ENCODE measurements around the gene ACVR2A. TPM values are rescaled to one million over a fixed set of nuclear protein-coding genes. Genes with fewer than 3 reads are reported as not detected.

Gene ACVR2A
- polyA plus RNA-seq, 3 donors from 2014 or later, result 6.2 to 7.3 (median 6.5) TPM

DNA sequence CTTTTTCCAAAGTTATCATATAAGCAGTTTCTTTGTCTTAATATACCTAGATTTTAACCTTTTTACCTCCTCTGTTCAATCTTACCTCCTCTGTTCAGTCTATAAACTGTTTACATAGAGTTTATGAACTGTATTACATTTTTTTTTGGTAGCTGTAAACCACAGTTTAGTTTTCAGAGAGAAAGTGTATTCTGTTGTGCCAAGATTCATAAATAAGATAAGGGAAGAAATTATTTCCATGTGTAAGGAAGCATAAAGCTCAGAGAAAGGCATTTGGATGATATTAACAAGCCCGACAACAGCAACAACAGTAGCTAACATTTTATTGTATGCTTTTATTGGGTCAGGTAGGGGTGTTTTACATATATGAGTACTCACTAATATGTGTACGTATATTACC lies 71.2 kb downstream of the ACVR2A start:
- DNase-seq, result no peak
- H3K4me1 Mint-ChIP-seq, result peaks cover 0 to 9% of the 10 kb centered on the region in 2 donors
- peaks cover 4 to 26% (median 11%) of the 10 kb centered on the region in 3 donors for H3K36me3 Mint-ChIP-seq
- H3K27ac Mint-ChIP-seq, result no peak overlapping the region
- no peak overlapping the region for H3K4me3 Mint-ChIP-seq
- H3K9me3 Mint-ChIP-seq, result no peaks in the 10 kb centered on the region
- H3K27me3 Mint-ChIP-seq (ENCODE audit: low read depth in 3 of 3), result no peaks in the 10 kb centered on the region

DNA sequence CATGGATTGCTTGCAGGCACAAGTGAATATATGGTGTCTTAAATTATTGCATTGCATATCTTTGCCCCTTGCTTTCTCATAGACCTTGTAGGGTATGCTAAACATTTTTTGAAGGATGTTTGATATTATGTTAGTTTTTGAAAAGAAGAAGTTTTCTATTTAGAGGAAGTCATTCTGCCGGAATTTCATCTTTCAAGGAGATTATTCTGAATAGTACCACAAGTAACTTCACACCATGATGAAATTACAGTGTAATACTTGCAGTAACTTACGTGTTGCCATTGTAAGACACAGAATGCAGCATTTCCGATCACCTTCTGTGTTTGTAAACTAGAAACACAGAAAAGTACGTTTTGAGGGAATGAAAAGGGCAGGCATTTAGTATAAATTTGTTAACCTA lies 71.9 kb downstream of the ACVR2A start:
- H3K36me3 Mint-ChIP-seq, result peaks cover 7 to 30% (median 15%) of the 10 kb centered on the region in 3 donors
- H3K9me3 Mint-ChIP-seq, result no peaks in the 10 kb centered on the region
- no peak for DNase-seq
- no peak overlapping the region for H3K4me3 Mint-ChIP-seq
- H3K4me1 Mint-ChIP-seq, result peaks cover 0 to 9% of the 10 kb centered on the region in 2 donors
- H3K27me3 Mint-ChIP-seq (ENCODE audit: low read depth in 3 of 3), result peaks cover 0 to 2% (median 0%) of the 10 kb centered on the region in 3 donors
- no peak overlapping the region for H3K27ac Mint-ChIP-seq

GRCh38 chr2:147917161-147917560 lies 72.3 kb downstream of the ACVR2A start:
- Mint-ChIP-seq H3K9me3 (no peaks in the 10 kb centered on the region), H3K4me3 (no peak overlapping the region), H3K4me1 (peaks cover 0 to 9% of the 10 kb centered on the region in 2 donors), H3K36me3 (peaks cover 7 to 30% (median 15%) of the 10 kb centered on the region in 3 donors), H3K27me3 (ENCODE audit: low read depth in 3 of 3) (peaks cover 0 to 2% (median 0%) of the 10 kb centered on the region in 3 donors), H3K27ac (no peak overlapping the region)
- no peak for DNase-seq

DNA sequence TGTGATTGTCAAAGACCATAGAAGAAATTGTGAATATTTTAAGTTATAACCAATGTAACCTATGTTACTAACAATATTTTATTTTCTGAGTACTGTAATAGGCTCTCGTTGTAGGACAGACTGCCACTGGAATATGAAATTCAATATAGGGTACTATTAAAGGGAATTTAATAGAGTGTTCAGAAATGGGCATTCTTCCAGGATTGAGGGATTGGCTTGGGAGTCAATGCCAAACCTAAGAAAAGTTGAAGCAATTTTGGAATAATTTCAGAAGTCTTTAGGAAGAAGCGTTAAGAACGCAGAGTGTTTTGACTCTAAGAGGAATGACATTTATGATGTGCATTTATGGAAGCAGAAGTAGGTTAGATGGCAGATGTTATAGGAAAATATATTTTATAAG lies 79.0 kb downstream of the ACVR2A start:
- Mint-ChIP-seq H3K4me3 (no peak overlapping the region), H3K4me1 (no peaks in the 10 kb centered on the region), H3K36me3 (peaks cover 7 to 28% (median 10%) of the 10 kb centered on the region in 3 donors), H3K27ac (no peak overlapping the region), H3K27me3 (ENCODE audit: low read depth in 3 of 3) (peaks cover 0 to 2% (median 0%) of the 10 kb centered on the region in 3 donors), H3K9me3 (no peaks in the 10 kb centered on the region)
- DNase-seq, result no peak

DNA sequence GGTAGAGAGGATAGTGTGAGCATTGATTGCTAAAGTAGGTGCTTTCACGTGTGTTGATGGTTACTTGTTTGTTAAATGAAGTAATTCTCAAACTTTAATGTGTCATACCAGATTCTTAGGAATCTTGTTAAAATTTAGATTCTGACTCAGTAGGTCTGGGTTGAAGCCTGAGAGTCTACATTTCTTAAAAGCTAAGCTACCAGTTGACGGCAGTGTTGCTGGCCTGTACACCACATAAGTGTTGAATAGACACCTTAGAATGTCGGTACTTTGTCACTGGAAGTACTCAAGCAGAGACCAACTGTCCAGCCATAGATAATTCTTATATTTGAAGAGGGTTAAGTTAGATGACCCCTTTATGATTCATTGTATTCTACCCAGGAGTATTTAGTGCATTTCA lies 79.8 kb downstream of the ACVR2A start:
- peaks cover 4 to 23% (median 6%) of the 10 kb centered on the region in 3 donors for H3K36me3 Mint-ChIP-seq
- H3K27ac Mint-ChIP-seq, result peak overlapping the region in 1 of 6 donors; percentile 25
- DNase-seq, result no peak
- peaks cover 0 to 2% (median 0%) of the 10 kb centered on the region in 3 donors for H3K27me3 Mint-ChIP-seq (ENCODE audit: low read depth in 3 of 3)
- no peaks in the 10 kb centered on the region for H3K4me1 Mint-ChIP-seq
- no peak overlapping the region for H3K4me3 Mint-ChIP-seq
- H3K9me3 Mint-ChIP-seq, result no peaks in the 10 kb centered on the region

- Mint-ChIP-seq H3K27me3 (ENCODE audit: low read depth in 3 of 3) (peaks cover 0 to 2% (median 0%) of the 10 kb centered on the region in 3 donors), H3K36me3 (peaks cover 7 to 20% (median 9%) of the 10 kb centered on the region in 3 donors), H3K4me1 (no peaks in the 10 kb centered on the region), H3K27ac (peak overlapping the region in 4 of 6 donors; percentile 9 to 42 (median 18)), H3K4me3 (no peak overlapping the region), H3K9me3 (no peaks in the 10 kb centered on the region)
- no peak for DNase-seq
Measured at GRCh38 chr2:147925886-147926285, 81.1 kb downstream of the ACVR2A start.

GRCh38 chr2:147927053-147927588 lies 82.3 kb downstream of the ACVR2A start:
- no peak for DNase-seq
- peaks cover 4 to 16% (median 5%) of the 10 kb centered on the region in 3 donors for H3K36me3 Mint-ChIP-seq
- H3K9me3 Mint-ChIP-seq, result no peaks in the 10 kb centered on the region
- peak overlapping the region in 3 of 6 donors; percentile 2 to 51 (median 34) for H3K27ac Mint-ChIP-seq
- H3K4me1 Mint-ChIP-seq, result no peaks in the 10 kb centered on the region
- no peaks in the 10 kb centered on the region for H3K27me3 Mint-ChIP-seq (ENCODE audit: low read depth in 3 of 3)
- no peak overlapping the region for H3K4me3 Mint-ChIP-seq

- H3K36me3 Mint-ChIP-seq, result peaks cover 5 to 36% (median 16%) of the 10 kb centered on the region in 3 donors
- H3K4me1 Mint-ChIP-seq, result no peaks in the 10 kb centered on the region
- DNase-seq, result no peak
- no peak overlapping the region for H3K4me3 Mint-ChIP-seq
- no peaks in the 10 kb centered on the region for H3K27me3 Mint-ChIP-seq (ENCODE audit: low read depth in 3 of 3)
- H3K27ac Mint-ChIP-seq, result no peak overlapping the region
- H3K9me3 Mint-ChIP-seq, result no peaks in the 10 kb centered on the region
Measured at GRCh38 chr2:147933931-147934330, 89.1 kb downstream of the ACVR2A start.

DNA sequence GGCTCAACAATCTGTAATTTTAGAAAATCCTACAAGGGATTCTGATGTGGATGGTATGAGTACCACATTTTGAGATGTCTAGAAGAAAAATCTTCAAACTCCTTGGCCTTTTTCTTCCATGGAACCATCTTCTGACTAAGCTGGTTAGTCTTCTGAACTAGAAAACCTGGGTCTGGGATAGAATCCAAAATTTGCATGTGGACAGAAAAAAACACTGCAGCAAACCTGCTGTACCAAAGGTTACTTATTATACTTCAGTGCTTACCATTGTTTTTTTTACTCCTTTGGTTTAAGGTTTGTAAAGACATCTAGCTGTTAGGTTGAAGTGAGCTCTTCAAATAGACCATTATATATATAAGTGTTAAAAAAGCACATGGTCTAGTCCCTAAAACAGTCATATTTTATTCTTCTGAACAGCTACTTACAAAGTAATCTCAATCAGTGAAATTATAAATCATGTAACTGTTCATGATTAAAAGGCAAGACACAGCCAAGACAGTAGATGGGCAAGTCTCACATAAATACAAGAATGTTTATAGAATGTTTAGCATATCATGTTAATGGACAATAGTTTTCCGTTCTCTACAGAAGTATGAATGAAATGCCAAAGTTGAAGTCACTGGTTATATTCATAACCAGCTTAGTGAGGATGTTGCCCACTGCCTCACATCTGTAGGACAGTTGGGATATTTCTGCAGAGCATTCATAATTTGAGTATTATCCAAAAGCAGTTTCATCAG lies 90.2 kb downstream of the ACVR2A start:
- DNase-seq, result no peak
- no peaks in the 10 kb centered on the region for H3K4me1 Mint-ChIP-seq
- H3K36me3 Mint-ChIP-seq, result peaks cover 0 to 39% (median 12%) of the 10 kb centered on the region in 3 donors
- no peaks in the 10 kb centered on the region for H3K27me3 Mint-ChIP-seq (ENCODE audit: low read depth in 3 of 3)
- no peak overlapping the region for H3K27ac Mint-ChIP-seq
- H3K4me3 Mint-ChIP-seq, result no peak overlapping the region
- H3K9me3 Mint-ChIP-seq, result no peaks in the 10 kb centered on the region

GRCh38 chr2:147937744-147938349 lies 93.0 kb downstream of the ACVR2A start:
- H3K9me3 Mint-ChIP-seq, result no peaks in the 10 kb centered on the region
- H3K27me3 Mint-ChIP-seq (ENCODE audit: low read depth in 3 of 3), result no peaks in the 10 kb centered on the region
- peak; percentile 21 to 28 (median 28) for DNase-seq
- H3K4me1 Mint-ChIP-seq, result no peaks in the 10 kb centered on the region
- H3K36me3 Mint-ChIP-seq, result peaks cover 0 to 49% (median 12%) of the 10 kb centered on the region in 3 donors
- H3K27ac Mint-ChIP-seq, result peak overlapping the region in 1 of 6 donors; percentile 26
- no peak overlapping the region for H3K4me3 Mint-ChIP-seq

GRCh38 chr2:147939313-147939712 lies 94.5 kb downstream of the ACVR2A start:
- peaks cover 3 to 50% (median 11%) of the 10 kb centered on the region in 3 donors for H3K36me3 Mint-ChIP-seq
- no peaks in the 10 kb centered on the region for H3K27me3 Mint-ChIP-seq (ENCODE audit: low read depth in 3 of 3)

DNA sequence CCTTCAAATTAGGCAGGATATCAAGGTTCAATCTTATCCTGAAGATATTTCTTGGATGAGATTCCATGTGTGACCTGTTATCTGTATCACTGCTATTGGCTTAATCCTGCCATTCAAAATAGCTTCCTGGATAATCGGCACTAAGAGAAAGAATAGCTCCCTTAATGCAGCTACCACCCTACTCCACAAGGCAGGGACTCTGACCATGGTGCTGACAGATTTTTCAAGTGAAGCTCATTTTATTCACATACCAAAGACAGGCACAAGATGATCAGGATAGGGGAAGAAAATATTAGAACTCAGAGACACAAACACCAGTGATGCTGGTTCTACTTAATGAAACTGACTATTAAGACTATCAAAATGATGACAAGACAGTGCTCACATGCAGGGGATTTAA lies 100.8 kb downstream of the ACVR2A start:
- Mint-ChIP-seq H3K4me1 (no peaks in the 10 kb centered on the region), H3K27ac (no peak overlapping the region), H3K27me3 (ENCODE audit: low read depth in 3 of 3) (no peaks in the 10 kb centered on the region), H3K4me3 (no peak overlapping the region), H3K36me3 (peaks cover 14 to 43% (median 24%) of the 10 kb centered on the region in 3 donors), H3K9me3 (no peaks in the 10 kb centered on the region)
- no peak for DNase-seq

More at GRCh38 chr2:147939313-147939712, 94.5 kb downstream of the ACVR2A start:
- Mint-ChIP-seq H3K9me3 (no peaks in the 10 kb centered on the region), H3K27ac (peak overlapping the region in 1 of 6 donors; percentile 12), H3K4me3 (no peak overlapping the region), H3K4me1 (no peaks in the 10 kb centered on the region)
- DNase-seq, result no peak

DNA sequence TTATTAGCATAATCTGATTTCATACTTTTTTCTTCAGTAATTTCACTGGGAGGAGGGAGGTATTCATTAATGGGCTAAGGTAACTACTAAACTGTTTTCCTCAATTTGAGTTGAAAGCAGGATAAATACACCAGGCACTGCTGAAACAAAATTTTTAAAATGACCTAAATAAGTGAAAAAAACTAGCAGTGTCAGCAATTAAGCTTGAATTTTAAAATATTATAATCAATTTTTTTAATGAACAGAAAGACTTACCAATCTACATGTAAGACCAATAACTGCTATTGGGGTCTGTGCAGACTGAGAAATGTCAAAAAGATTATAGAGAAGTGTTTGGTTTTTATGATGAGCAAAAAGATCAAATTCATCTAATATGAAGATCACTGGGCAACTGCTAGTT lies 107.3 kb downstream of the ACVR2A start:
- Mint-ChIP-seq H3K4me1 (no peaks in the 10 kb centered on the region), H3K4me3 (no peak overlapping the region), H3K9me3 (no peaks in the 10 kb centered on the region), H3K27ac (no peak overlapping the region), H3K36me3 (peaks cover 23 to 44% (median 29%) of the 10 kb centered on the region in 3 donors), H3K27me3 (ENCODE audit: low read depth in 3 of 3) (no peaks in the 10 kb centered on the region)
- no peak for DNase-seq

GRCh38 chr2:147968571-147968970 lies 123.7 kb downstream of the ACVR2A start:
- Mint-ChIP-seq H3K27ac (no peak overlapping the region), H3K27me3 (ENCODE audit: low read depth in 3 of 3) (peaks cover 0 to 2% (median 0%) of the 10 kb centered on the region in 3 donors), H3K4me3 (no peak overlapping the region), H3K36me3 (peaks cover 42 to 50% (median 49%) of the 10 kb centered on the region in 3 donors), H3K4me1 (peaks cover 2 to 30% of the 10 kb centered on the region in 2 donors), H3K9me3 (peaks cover 0 to 13% (median 9%) of the 10 kb centered on the region in 6 donors)
- no peak for DNase-seq
